Measurements from ENCODE around the gene SNX19. TPM values are rescaled to one million over a fixed set of nuclear protein-coding genes. Genes with fewer than 3 reads are reported as not detected.

The SNX19 gene
- total and polyA plus RNA-seq, 2 experiments from 2014 or later, result 5.2 to 30.0 TPM

- H3K36me3 Mint-ChIP-seq (ENCODE audit: low read depth), result no peaks in the 10 kb centered on the region
- peak; percentile 15 for DNase-seq (ENCODE audit: low spot score)
- Histone ChIP-seq H4K20me1 (replicated peaks; ENCODE audit: insufficient read depth) (0 out of 2 replicates have a peak, but pooled peaks cover 3% of the 10 kb centered on the region), H3K4me3 (no peak overlapping the region), H3K4me2 (no peak overlapping the region), H3K79me2 (replicated peaks; ENCODE audit: insufficient read depth) (no peaks in the 10 kb centered on the region), H3K9me2 (ENCODE audit: insufficient read depth) (no peaks in the 10 kb centered on the region), H3K27ac (ENCODE audit: low read depth) (no peak overlapping the region), H3K36me3 (ENCODE audit: insufficient read depth) (no peaks in the 10 kb centered on the region), H3K4me1 (ENCODE audit: insufficient read depth) (no peaks in the 10 kb centered on the region; the same call in 1 of the 2 replicates), H3F3A (replicated peaks; ENCODE audit: low read depth) (no peaks in the 10 kb centered on the region), H2AFZ (no peak overlapping the region), H3K27me3 (ENCODE audit: insufficient read depth) (no peaks in the 10 kb centered on the region)
- H3K27me3 Mint-ChIP-seq (ENCODE audit: insufficient read depth, low read depth, poor library complexity), result peaks cover 5% of the 10 kb centered on the region
- H3K27ac Mint-ChIP-seq, result no peak overlapping the region
- no peaks in the 10 kb centered on the region for H3K9me3 Mint-ChIP-seq
- TF ChIP-seq STAT1 (IDR thresholded peaks at IDR 0.05; ENCODE audit: unreplicated experiment), result no peak
- ATAC-seq, result no peak
- H3K4me1 Mint-ChIP-seq, result peaks cover 10% of the 10 kb centered on the region
- no peak overlapping the region for H3K4me3 Mint-ChIP-seq
These were observed 48.1 kb downstream of the SNX19 start for GRCh38 chr11:130868086-130868710.

- no peaks in the 10 kb centered on the region for H3F3A ChIP-seq (replicated peaks; ENCODE audit: low read depth)
- no peak overlapping the region for H3K27ac ChIP-seq (ENCODE audit: low read depth)
- H3K4me3 ChIP-seq, result no peak overlapping the region
- Mint-ChIP-seq H3K27ac (no peak overlapping the region), H3K9me3 (no peaks in the 10 kb centered on the region), H3K4me3 (no peak overlapping the region), H3K4me1 (peaks cover 13% of the 10 kb centered on the region), H3K36me3 (ENCODE audit: low read depth) (no peaks in the 10 kb centered on the region), H3K27me3 (ENCODE audit: insufficient read depth, low read depth, poor library complexity) (peaks cover 10% of the 10 kb centered on the region)
- H3K27me3 ChIP-seq (ENCODE audit: insufficient read depth), result no peaks in the 10 kb centered on the region
- H3K9me2 ChIP-seq (ENCODE audit: insufficient read depth), result no peaks in the 10 kb centered on the region
- no peak overlapping the region for H3K4me2 ChIP-seq
- no peaks in the 10 kb centered on the region for H3K79me2 ChIP-seq (replicated peaks; ENCODE audit: insufficient read depth)
- no peaks in the 10 kb centered on the region; the same call in 1 of the 2 replicates for H3K4me1 ChIP-seq (ENCODE audit: insufficient read depth)
- H4K20me1 ChIP-seq (replicated peaks; ENCODE audit: insufficient read depth), result 0 out of 2 replicates have a peak, but pooled peaks cover 3% of the 10 kb centered on the region
- no peak for TF ChIP-seq NANOG (IDR thresholded peaks at IDR 0.05; ENCODE audit: borderline replicate concordance)
- no peak for TF ChIP-seq ETS1 (IDR thresholded peaks at IDR 0.05)
- TF ChIP-seq ZNF462 (CRISPR knock-in tag; IDR thresholded peaks at IDR 0.05), result no peak
- TF ChIP-seq POLR2AphosphoS5 (IDR thresholded peaks at IDR 0.05; ENCODE audit: low read depth), result no peak
- no peak for TF ChIP-seq ZNF331 (CRISPR knock-in tag; IDR thresholded peaks at IDR 0.05; ENCODE audit: low read depth)
- TF ChIP-seq CREB1 (CRISPR knock-in tag; IDR thresholded peaks at IDR 0.05; ENCODE audit: low read depth), result no peak
- no peak for TF ChIP-seq JUNB (IDR thresholded peaks at IDR 0.05; ENCODE audit: unreplicated experiment)
- no peak for ATAC-seq
- DNase-seq (ENCODE audit: low spot score), result no peak
- no peak overlapping the region for H2AFZ ChIP-seq
- no peaks in the 10 kb centered on the region for H3K36me3 ChIP-seq (ENCODE audit: insufficient read depth)
These were observed 49.4 kb downstream of the SNX19 start for GRCh38 chr11:130866831-130867230.

All from GM23338 (cell line).